Breast epithelium (tissue), 4 donors: ENCODE results near the gene GIGYF2. TPM values are rescaled to one million over a fixed set of nuclear protein-coding genes. Genes with fewer than 3 reads are reported as not detected.

Experiments
- DNase-seq, 2 donors: peaks; one replicate each; pipeline ENCODE4 v3.0.0-alpha.2; 2019; ENCODE audit warnings: low spot score in 2 of 2
- H3K27ac ChIP-seq, 2 donors: fragments of 200-600 bp; sonication (generic) in 1 of 2; one replicate each; pipeline ENCODE4 v1.5.1; 2016 to 2019; ENCODE audit warnings: mild to moderate bottlenecking in 1 of 2
- H3K27me3 ChIP-seq, 2 donors: fragments of 200-600 bp; sonication (generic) in 1 of 2; one replicate each; pipeline versions ENCODE4 v1.5.1 to v1.6.0; 2017 to 2019; ENCODE audit warnings: control low read depth in 1 of 2, mild to moderate bottlenecking in 1 of 2
- H3K36me3 ChIP-seq: fragments of 200-600 bp; one replicate; pipeline ENCODE4 v1.5.1; 2019
- H3K4me1 ChIP-seq, 2 donors: fragments of 200-600 bp; sonication (generic); one replicate each; pipeline ENCODE4 v1.5.1; 2016 to 2019; ENCODE audit warnings: control low read depth in 1 of 2
- H3K4me3 ChIP-seq, 3 donors: fragments of 200-600 bp; sonication (generic); 1 replicate in 2 of 3; 2 replicates in 1 of 3; pipeline ENCODE4 v1.5.1; 2016 to 2019; ENCODE audit warnings: mild to moderate bottlenecking in 3 of 3, moderate library complexity in 2 of 3
- H3K9me3 ChIP-seq, 2 donors: fragments of 200-600 bp; sonication (generic) in 1 of 2; one replicate each; pipeline ENCODE4 v1.5.1; 2016 to 2019; ENCODE audit warnings: control low read depth in 1 of 2
- POLR2A ChIP-seq: fragments of 450-650 bp; IDR thresholded peaks from one replicate; pipeline ENCODE4 v1.6.1; 2016; ENCODE audit warnings: antibody characterized with exemption, mild to moderate bottlenecking, moderate library complexity
- POLR2AphosphoS5 ChIP-seq, 3 donors: sonication (generic); formaldehyde crosslinking; IDR thresholded peaks; one replicate each; pipeline ENCODE4 v1.6.1; 2017; ENCODE audit warnings: antibody characterized with exemption in 3 of 3
- intact Hi-C: fragments of 100-400 bp; cut with DNase I; formaldehyde crosslinking; loops from one replicate; pipeline ENCODE4 v1.15.1; 2023; ENCODE audit warnings: low total_unique reads
- total RNA-seq, 3 donors: library from RNA; depleted of rRNA; stranded (reverse); fragments of >200 nt; gene quantifications; one replicate each; pipeline ENCODE4 v1.1.0, GENCODE V29; 2016
- TF ChIP-seq, protein P1 (sequence below), 3 donors: fragments of 450-650 bp; IDR thresholded peaks; one replicate each; pipeline ENCODE4 v1.5.1; 2016 to 2017; ENCODE audit warnings: antibody characterized with exemption in 3 of 3, mild to moderate bottlenecking in 3 of 3, moderate library complexity in 3 of 3

GIGYF2 gene
- total RNA-seq, 3 donors from 2014 or later = 79.8 to 156 (median 103) TPM

DNA sequence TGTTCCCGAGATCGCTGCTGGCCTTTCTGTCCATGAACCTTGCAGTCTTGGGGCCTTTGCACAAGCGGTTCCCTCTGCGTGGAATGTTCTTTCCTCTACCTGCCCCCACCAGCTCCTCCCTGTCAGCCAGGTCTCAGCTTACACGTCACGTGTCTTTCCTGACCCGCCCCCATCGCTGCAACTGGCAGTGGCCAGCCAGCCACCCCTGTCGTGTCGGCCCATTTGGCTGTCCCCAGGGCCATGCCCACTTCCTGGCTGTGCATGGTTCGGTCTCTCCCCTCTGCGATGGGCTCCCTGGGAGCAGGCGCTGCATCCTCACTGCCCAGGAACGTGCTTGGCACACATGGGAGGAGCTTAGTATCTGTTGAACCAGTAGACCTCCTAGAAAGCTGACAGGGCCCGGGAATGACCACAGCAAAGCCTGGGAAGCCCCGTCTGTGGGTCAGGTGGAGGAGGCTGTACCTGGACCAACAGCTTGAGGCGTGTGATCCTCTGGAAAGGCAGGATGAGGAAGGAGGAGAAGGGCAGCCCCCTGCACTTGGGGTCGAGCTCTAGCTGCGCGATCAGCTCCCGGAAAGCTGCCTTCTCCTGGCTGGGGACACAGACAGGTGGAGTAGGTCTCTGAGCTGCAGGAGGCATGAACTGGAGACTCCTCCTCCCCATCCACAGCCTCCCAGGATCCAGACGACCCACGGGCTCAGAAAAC, 193.9 kb downstream of the GIGYF2 start:
- Histone ChIP-seq H3K27ac (peak overlapping the region; percentile 69 to 70), H3K4me3 (peak overlapping the region in 2 of 3 donors; percentile 33 to 46), H3K9me3 (no peaks in the 10 kb centered on the region), H3K4me1 (no peaks in the 10 kb centered on the region), H3K36me3 (no peaks in the 10 kb centered on the region), H3K27me3 (no peaks in the 10 kb centered on the region)
- TF ChIP-seq POLR2AphosphoS5 (IDR thresholded peaks at IDR 0.05) (no peak), POLR2A (no peak)
- TF ChIP-seq, protein P1, sequence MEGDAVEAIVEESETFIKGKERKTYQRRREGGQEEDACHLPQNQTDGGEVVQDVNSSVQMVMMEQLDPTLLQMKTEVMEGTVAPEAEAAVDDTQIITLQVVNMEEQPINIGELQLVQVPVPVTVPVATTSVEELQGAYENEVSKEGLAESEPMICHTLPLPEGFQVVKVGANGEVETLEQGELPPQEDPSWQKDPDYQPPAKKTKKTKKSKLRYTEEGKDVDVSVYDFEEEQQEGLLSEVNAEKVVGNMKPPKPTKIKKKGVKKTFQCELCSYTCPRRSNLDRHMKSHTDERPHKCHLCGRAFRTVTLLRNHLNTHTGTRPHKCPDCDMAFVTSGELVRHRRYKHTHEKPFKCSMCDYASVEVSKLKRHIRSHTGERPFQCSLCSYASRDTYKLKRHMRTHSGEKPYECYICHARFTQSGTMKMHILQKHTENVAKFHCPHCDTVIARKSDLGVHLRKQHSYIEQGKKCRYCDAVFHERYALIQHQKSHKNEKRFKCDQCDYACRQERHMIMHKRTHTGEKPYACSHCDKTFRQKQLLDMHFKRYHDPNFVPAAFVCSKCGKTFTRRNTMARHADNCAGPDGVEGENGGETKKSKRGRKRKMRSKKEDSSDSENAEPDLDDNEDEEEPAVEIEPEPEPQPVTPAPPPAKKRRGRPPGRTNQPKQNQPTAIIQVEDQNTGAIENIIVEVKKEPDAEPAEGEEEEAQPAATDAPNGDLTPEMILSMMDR (IDR thresholded peaks at IDR 0.05) = no peak
- intact Hi-C loops = no loop called here
- DNase-seq = peak; percentile 77

DNA sequence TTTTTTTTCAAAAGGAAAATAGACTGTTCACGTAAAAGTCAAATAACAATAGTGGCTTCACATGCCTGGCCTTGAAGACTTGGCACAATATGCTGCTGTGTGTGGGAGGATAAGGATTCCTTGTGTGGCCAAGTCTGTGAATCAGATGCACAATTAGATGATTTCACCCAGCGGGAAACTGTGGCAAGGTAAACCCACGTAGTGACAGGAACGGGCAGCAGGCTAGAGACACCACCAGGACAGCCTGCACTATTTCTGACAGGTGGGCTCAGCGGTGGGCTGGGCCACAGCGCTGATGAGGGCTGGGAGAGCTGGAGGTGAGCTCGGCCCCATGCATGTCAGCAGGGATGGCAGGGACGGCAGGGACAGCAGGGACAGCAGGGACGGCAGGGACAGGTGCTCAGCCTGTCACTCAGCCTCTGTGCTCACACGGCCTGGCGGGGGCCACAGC, 194.5 kb downstream of the GIGYF2 start:
- Histone ChIP-seq H3K4me1 (no peaks in the 10 kb centered on the region), H3K4me3 (peak overlapping the region in 2 of 3 donors; percentile 33 to 46), H3K27ac (peak overlapping the region; percentile 69 to 70), H3K9me3 (no peaks in the 10 kb centered on the region), H3K27me3 (no peaks in the 10 kb centered on the region), H3K36me3 (no peaks in the 10 kb centered on the region)
- TF ChIP-seq, protein P1 (IDR thresholded peaks at IDR 0.05) = no peak
- TF ChIP-seq POLR2AphosphoS5 (IDR thresholded peaks at IDR 0.05) (no peak), POLR2A (no peak)
- intact Hi-C loops = no loop called here
- peak in 1 of 2 donors; percentile 45 for DNase-seq

DNA sequence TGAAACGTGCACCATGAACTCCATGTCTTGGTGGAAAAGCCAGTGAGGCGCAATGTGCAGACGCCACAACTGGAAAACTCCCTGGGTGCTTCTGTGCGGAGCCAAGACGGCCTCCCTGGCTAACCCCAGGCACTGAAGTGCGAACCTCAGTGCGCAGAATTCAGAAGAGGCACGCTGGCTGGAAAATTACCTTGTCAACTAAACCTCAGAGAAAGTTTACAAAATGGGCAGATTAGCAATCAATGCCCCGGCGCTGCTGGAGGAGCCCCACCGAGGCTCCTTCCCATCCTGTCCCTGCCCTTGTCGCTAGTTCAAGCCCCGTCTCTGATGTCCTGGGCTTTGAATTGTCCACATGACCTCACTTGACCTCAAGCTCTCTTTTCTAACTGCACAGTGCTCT, 195.1 kb downstream of the GIGYF2 start:
- H3K4me3 ChIP-seq = no peak overlapping the region
- no peaks in the 10 kb centered on the region for H3K4me1 ChIP-seq
- no peak for TF ChIP-seq POLR2AphosphoS5 (IDR thresholded peaks at IDR 0.05)
- TF ChIP-seq POLR2A = no peak
- TF ChIP-seq, protein P1 (IDR thresholded peaks at IDR 0.05) = no peak
- no peaks in the 10 kb centered on the region for H3K36me3 ChIP-seq
- H3K27ac ChIP-seq = peak overlapping the region in 1 of 2 donors; percentile 69
- no peaks in the 10 kb centered on the region for H3K27me3 ChIP-seq
- no peaks in the 10 kb centered on the region for H3K9me3 ChIP-seq
- intact Hi-C loops = no loop called here
- peak in 1 of 2 donors; percentile 19 for DNase-seq

DNA sequence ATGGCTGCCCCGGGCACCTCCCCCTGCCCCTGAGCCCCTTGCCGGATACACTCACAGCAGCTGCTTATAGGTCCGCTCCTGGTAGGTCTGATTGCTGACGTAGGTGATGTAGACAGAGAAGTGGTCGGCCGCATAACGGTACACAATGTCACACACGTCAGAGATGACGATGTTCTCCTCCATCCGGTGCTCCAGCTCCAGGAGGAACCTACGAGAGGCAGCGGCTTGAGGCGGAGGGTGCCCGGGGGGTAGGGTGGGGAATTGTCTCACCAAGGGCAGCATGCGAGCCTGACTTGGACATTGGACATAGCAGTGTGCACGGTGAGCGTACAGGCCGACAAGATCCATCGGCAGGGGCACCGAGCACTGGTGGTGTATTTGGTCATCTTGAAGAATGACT, 195.7 kb downstream of the GIGYF2 start:
- no peak overlapping the region for H3K27ac ChIP-seq
- H3K27me3 ChIP-seq = no peaks in the 10 kb centered on the region
- H3K9me3 ChIP-seq = no peaks in the 10 kb centered on the region
- H3K4me1 ChIP-seq = no peaks in the 10 kb centered on the region
- DNase-seq = peak in 1 of 2 donors; percentile 48
- no peak for TF ChIP-seq POLR2A
- TF ChIP-seq, protein P1 (IDR thresholded peaks at IDR 0.05) = no peak
- no peak for TF ChIP-seq POLR2AphosphoS5 (IDR thresholded peaks at IDR 0.05)
- H3K36me3 ChIP-seq = no peaks in the 10 kb centered on the region
- H3K4me3 ChIP-seq = no peak overlapping the region
- intact Hi-C loops = no loop called here

DNA sequence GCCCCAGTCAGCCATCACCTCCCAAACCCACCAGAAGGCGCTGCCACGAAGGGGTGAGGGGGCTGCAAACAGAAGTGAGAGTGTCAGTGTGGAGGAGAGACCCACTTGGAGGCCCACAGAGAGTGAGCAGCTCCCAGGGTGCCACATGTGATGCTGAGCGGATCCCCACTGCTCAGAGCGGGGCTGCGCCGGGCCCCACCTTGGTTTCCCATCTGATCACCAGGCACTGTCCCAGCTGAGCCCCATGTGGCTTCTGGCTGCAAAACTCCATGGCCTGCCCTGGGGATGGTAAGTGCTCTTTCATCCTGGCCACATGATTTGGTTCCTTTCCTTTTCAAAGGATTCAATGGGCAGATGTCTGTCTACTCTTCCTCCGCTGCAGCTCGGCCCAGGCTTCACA, 196.7 kb downstream of the GIGYF2 start:
- intact Hi-C loops = no loop called here
- TF ChIP-seq POLR2A = no peak

More for the DNA sequence above, 196.7 kb downstream of the GIGYF2 start:
- Histone ChIP-seq H3K27ac (no peak overlapping the region), H3K9me3 (no peaks in the 10 kb centered on the region), H3K27me3 (no peaks in the 10 kb centered on the region), H3K4me1 (no peaks in the 10 kb centered on the region), H3K4me3 (no peak overlapping the region), H3K36me3 (no peaks in the 10 kb centered on the region)
- DNase-seq = peak in 1 of 2 donors; percentile 22
